Cerebellar cortex (tissue), 1 donor: ENCODE data around the gene DTNB.

Source experiments
- DNase-seq: peaks from one replicate; pipeline ENCODE4 v3.0.0-alpha.2; 2015; ENCODE audit warnings: low spot score

Gene DTNB

GRCh38 chr2:25460261-25460905, 213.0 kb downstream of the DTNB start:
- DNase-seq = no peak

- DNase-seq = no peak
Observed at GRCh38 chr2:25454824-25455611, 218.4 kb downstream of the DTNB start.

DNA sequence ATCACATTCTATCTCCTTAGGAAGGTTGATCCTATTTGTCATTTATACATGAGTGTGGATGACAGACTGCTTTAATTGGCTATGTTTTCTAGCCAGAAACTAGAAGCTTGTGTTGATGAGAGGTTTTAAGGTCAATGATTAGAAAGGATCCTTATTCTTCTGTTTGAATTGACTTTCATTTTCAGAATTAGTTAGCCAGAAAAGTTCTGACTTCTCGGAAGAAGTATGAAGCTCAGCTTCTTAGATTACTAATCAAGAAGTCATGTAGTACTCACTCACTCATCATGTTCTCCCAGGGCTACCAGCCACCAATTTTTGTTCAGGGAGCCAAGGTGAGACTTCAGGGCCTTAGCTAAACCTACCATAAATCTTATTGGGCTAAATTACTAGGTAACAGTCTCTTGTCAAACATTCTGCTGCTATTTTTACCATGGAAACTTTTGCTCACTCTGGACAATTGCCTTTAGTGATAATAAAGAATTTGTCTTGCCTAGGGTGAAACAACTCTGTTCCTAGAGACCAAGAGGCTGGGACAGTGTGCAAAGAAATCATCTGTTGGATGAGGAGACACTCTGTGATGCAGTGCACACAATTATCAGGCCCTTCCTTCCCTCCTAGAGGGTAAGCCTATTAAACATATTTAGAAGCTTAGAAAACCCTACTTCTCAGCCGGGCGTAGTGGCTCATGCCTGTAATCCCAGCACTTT, 220.0 kb downstream of the DTNB start:
- no peak for DNase-seq

DNA sequence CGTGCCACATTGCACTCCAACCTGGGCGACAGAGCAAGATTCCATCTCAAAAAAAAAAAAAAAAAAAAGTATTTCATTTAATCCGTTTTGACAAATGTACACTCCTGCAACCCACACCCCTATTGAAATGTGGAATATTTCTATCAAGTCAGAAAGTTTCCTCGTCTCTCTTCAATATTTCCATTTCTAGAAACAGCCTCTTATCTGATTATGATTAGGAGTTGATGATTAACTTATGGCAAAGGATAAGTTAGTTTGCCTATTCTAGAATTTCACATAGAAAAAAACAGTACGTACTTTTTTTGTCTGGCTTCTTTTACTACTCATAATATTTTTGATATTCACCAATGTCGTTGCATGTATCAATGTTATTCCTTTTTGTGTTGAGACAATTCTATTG, 224.6 kb downstream of the DTNB start:
- DNase-seq = no peak

- DNase-seq = no peak
Observed at GRCh38 chr2:25447018-25447417, 226.4 kb downstream of the DTNB start.

- DNase-seq = no peak
Observed at GRCh38 chr2:25446122-25446521, 227.3 kb downstream of the DTNB start.

DNA sequence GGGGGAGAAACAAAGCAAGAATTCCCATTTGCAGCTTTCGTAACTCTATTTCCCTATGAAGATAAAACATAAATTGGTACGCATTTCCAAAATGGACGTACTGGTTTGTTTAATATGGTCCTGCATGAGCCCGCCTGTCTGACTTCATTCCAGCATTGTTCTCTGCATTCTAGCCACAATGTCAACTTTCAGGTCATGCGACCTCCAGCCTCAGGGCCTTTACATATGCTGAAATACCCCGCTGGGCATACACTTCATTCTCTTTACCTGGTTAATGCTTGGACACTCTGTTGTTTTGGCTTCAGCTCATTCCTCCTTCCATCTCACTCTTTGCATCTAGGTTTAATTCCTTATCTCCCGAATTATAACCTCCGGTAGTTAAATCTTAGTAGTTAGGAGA, 227.9 kb downstream of the DTNB start:
- no peak for DNase-seq

DNA sequence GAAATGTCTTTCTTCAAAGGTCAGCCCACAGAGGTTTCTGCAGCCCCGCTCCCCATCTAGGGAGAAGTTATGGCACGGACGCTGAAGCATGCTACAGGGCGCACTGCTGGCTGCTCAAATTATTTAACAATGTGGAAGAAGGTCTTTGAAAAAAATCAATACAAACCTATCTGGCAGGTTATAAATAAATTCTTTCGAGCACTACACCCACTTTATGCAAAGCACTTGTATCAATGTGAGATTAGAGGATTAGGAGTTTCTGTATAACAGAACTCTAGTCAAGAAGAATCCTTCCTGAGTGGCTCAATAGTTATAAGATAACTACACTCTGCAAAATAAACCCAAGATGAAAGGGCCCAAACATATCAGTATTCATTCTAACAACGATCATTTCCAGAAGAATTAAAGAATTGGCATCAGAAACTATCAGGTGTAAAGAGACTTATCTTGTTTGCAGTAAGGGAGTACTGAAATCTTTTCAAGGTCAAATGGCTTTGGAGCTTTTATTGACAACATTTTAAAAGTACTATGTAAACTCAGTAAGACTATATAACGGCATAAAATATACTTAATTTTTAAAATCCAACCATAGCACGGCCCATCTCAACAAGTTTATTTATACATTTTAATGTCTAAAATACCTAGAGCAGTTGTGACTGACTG, 228.6 kb downstream of the DTNB start:
- DNase-seq = no peak

- no peak for DNase-seq
Observed at GRCh38 chr2:25443766-25444165, 229.6 kb downstream of the DTNB start.

DNA sequence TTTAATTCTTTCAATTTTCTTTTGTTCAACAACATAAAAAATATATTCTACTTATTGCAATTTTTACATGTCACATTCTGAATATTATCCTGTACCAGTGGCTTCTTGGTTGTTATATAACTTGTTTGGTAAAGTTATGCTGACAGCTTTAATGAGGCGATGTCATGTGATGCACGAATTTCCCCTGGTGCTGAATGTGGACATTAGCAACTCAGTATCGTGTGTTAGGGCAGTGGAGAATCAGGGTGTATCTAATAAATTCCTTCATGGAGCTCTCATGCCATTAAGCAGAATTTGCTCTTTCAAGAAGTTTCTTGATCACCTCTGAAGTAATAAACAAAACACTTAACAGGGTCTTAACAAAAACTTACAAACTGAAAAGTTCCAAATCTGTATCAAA, 232.0 kb downstream of the DTNB start:
- DNase-seq = no peak

- DNase-seq = no peak
Observed at GRCh38 chr2:25438793-25439192, 234.6 kb downstream of the DTNB start.

DNA sequence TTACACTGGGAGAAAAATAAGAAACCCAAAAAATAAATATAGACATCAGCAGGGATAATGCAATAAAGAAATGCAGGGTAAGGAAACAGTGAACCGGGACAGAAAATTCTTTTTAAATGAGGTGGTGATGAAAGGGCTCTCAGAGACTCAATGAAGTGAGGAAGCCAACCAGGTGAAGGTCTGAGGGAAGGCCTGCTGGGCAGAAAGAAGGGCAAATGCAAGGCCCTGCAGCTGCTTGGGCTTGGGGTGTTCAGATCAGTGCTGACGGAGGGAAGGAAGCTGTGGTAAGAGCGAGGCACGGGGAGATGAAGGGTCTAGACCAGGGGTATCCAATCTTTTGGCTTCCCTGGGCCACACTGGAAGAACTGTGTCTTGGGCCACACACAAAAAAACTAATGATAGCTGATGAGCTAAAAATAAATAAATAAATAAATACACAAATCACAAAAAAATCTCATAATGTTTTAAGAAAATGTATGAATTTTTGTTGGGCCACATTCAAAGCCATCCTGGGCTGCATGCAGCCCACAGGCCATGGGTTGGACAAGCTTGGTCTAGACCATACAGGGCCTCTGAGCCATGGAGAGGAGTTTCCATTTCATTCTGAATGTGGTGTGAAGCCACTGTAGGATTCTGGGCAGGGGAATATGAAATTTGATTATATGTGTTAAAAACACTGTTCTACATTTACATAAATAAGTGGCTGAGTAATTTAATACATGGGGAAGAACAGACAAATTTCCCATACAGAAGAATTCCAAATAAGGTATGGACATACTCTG, 235.3 kb downstream of the DTNB start:
- no peak for DNase-seq

- DNase-seq = no peak
Observed at GRCh38 chr2:25435421-25435820, 238.0 kb downstream of the DTNB start.

DNA sequence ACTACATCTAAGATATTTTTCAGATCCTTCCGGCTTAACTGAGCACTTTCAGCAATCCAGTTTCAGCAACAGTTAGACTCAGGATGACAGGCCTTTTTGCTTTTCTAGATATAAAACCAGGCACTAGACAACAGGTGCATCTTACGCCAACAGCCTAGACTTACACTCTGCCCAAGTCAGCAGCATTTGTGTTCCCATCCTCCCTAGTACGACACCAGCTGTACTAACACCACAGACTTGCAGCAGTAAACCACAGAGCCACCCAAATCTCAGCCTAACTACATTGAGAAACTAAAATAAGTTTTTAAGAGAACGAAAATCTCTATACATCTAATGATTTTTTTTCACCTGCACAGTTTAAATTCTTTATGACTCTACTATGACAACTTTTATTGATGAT, 241.8 kb downstream of the DTNB start:
- no peak for DNase-seq

GRCh38 chr2:25430556-25430955, 242.8 kb downstream of the DTNB start:
- DNase-seq = no peak

- DNase-seq = no peak
Observed at GRCh38 chr2:25426326-25426725, 247.1 kb downstream of the DTNB start.

DNA sequence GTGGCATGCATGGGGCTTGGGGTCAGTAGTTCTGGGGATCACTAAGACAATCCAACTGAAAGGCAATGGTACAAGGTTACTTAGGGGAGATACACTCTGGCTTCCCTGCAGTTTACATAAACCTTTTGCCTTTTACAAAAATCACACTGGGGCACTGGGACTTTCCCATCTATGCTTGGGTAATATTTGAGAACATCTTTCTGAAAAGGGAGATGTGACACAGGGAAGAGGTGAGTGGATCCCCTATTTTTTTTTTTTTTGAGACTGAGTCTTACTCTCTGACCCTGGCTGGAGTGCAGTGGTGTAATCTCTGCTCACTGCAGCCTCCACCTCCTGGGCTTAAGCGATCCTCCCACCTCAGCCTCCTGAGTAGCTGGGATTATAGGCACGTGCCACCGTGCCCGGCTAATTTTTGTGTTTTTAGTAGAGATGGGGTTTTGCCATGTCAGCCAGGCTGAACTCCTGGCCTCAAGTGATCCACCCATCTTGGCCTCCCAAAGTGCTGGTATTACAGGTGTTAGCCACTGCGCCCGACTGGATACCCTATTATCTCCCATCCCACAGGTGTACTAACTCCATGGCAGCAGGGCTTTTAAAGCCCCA, 248.8 kb downstream of the DTNB start:
- no peak for DNase-seq

DNA sequence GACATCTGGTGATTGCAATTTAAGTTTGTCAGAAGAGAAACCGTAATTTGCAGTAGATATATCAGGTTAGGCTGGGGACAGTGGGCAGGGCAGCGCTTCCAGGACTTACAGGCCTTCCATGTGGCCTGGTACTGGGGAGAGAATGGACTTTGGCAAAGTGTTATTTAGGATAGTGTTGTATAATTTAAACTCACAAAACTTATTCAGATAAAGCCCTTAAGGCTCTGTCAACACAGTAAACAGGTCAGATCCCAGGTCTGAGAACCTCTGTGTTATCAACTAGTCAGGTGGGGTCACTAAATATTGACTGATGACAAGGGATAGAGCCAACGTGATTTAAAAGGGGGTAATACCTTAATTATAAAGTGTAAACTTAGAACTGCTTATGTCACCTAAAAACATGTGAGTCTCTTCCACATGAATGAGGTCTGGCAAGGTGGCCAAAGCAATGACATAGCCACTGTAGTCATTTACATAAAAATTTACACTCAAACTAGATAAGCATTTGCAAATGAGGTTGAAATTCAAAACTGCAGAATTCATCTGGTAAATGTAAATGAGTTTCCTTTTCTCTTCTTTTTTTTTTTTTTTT, 251.5 kb downstream of the DTNB start:
- no peak for DNase-seq

DNA sequence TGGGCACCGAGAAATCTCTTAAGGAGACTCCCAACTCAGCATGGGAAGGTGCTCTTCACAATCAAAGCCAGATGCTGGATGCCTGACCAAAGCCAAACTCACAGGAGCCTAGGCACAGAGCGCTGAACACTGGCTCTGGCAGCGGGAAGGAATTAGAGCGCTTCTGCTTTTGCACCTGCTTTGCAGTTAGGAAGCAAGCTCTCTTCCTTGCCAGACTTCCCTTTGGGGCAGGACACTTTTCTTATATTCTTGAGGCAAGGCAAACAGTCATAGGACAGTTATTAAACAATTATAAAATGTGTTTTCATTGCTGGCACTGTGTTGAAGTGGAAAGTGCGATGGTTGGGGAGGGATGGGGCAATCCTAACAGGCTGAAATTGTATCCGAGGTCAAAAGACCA, 252.1 kb downstream of the DTNB start:
- DNase-seq = no peak

DNA sequence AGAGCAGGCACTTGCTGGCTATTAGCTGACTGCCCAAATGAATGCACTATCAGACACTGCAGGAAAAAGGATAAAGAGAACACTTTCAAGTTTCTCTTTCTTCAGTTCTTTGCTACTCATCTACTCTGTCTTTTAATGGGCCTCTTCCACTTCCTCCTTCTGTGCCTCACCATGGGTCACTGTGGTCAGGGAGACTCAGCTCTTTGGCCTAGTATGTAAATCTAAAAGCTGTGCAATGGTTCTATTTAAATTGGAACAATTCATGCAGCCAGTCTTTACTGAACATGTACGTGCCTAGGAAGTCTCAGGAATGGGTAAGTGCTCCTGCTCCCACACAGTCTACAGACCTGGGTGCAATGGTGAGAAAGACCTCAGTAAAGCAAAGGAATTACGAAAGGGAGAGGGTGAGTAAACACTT, 252.5 kb downstream of the DTNB start:
- no peak for DNase-seq

DNA sequence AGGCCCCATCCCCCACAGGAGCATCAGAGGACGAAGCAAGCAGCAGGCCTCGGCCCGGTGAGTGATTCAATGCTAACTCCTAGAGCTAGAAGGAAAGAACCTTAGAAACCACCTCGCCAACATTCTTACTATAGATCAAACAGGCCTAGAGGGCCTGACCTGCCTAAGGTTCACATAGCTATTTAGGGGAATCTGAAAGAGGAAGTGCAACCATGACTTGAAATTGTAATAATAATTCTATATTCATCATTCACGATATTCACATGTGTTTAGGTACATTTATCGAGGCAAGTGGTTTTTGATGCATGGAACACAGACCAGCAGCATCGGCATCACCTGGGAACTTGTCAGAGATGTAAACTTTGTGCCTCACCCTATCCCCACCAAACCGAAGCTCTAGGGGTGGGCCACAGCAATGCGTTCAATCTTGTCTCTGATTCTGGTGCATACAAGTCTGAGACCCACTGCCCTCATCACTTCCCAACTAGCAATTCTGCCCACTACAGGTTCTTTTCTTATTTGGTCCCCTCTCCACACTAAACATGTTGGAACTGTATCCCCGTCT, 253.6 kb downstream of the DTNB start:
- no peak for DNase-seq
